Gastroesophageal sphincter (tissue), 4 donors: ENCODE results near the gene PRRG2. TPM values are rescaled to one million over a fixed set of nuclear protein-coding genes. Genes with fewer than 3 reads are reported as not detected.
"Not testable (repeated sequence)": the region's sequence is repeated elsewhere in the genome, so short reads cannot be mapped to it uniquely, and the experiment has no call there.

Source experiments
- ATAC-seq: fragments of 150-250 bp; one replicate; pipeline ENCODE4 v1.9.1; 2016; ENCODE audit warnings: mild to moderate bottlenecking, moderate library complexity
- H3K27ac ChIP-seq, 4 donors: fragments of 200-600 bp; sonication (generic) in 3 of 4; 1 replicate in 3 of 4; 2 replicates in 1 of 4; pipeline ENCODE4 v1.5.1; 2016 to 2019
- H3K27me3 ChIP-seq: fragments of 200-600 bp; sonication (generic); one replicate; pipeline ENCODE4 v1.5.1; 2019
- H3K36me3 ChIP-seq, 2 donors: fragments of 200-600 bp; sonication (generic); one replicate each; pipeline ENCODE4 v1.5.1; 2019; ENCODE audit warnings: control low read depth in 1 of 2
- H3K4me1 ChIP-seq, 3 donors: fragments of 200-600 bp; sonication (generic); 1 replicate in 2 of 3; 2 replicates in 1 of 3; pipeline ENCODE4 v1.5.1; 2016 to 2019; ENCODE audit warnings: control low read depth in 2 of 3
- H3K4me3 ChIP-seq, 2 donors: fragments of 200-600 bp; sonication (generic); one replicate each; pipeline ENCODE4 v1.5.1; 2019; ENCODE audit warnings: mild to moderate bottlenecking in 1 of 2, moderate library complexity in 1 of 2
- H3K9me3 ChIP-seq, 3 donors: fragments of 200-600 bp; sonication (generic); one replicate each; pipeline ENCODE4 v1.5.1; 2017 to 2019; ENCODE audit warnings: control low read depth in 2 of 3
- EP300 ChIP-seq: sonication (generic); formaldehyde crosslinking; IDR thresholded peaks from one replicate; pipeline ENCODE4 v1.6.1; 2017; ENCODE audit warnings: antibody characterized with exemption, mild to moderate bottlenecking
- POLR2A ChIP-seq, 2 donors: fragments of 450-650 bp; IDR thresholded peaks; one replicate each; pipeline ENCODE4 v1.6.1; 2017; ENCODE audit warnings: antibody characterized with exemption in 2 of 2, mild to moderate bottlenecking in 2 of 2, moderate library complexity in 1 of 2
- POLR2AphosphoS5 ChIP-seq: sonication (generic); formaldehyde crosslinking; IDR thresholded peaks from one replicate; pipeline ENCODE4 v1.6.1; 2017; ENCODE audit warnings: antibody characterized with exemption
- WGBS, 2 donors: methylation state at CpG; one replicate each; pipeline ENCODE4 v1.1.5; 2018; ENCODE audit warnings: low coverage in 1 of 2; 5-methylcytosine and 5-hydroxymethylcytosine counted together
- total RNA-seq, 4 donors: library from RNA; depleted of rRNA; stranded (reverse); fragments of >200 nt; gene quantifications; one replicate each; pipeline ENCODE4 v1.1.0, GENCODE V29; 2016
- TF ChIP-seq, protein P1 (sequence below), 4 experiments: fragments of 200-600 bp in 2 of 4; fragments of 450-650 bp in 2 of 4; sonication (generic) in 1 of 4; IDR thresholded peaks; one replicate each; pipeline ENCODE4 v1.5.1; 2017 to 2019; ENCODE audit warnings: antibody characterized with exemption in 4 of 4, mild to moderate bottlenecking in 2 of 4, moderate library complexity in 2 of 4

Gene PRRG2
- total RNA-seq, 4 donors from 2014 or later = 1.0 to 1.1 TPM; not detected in 2

DNA sequence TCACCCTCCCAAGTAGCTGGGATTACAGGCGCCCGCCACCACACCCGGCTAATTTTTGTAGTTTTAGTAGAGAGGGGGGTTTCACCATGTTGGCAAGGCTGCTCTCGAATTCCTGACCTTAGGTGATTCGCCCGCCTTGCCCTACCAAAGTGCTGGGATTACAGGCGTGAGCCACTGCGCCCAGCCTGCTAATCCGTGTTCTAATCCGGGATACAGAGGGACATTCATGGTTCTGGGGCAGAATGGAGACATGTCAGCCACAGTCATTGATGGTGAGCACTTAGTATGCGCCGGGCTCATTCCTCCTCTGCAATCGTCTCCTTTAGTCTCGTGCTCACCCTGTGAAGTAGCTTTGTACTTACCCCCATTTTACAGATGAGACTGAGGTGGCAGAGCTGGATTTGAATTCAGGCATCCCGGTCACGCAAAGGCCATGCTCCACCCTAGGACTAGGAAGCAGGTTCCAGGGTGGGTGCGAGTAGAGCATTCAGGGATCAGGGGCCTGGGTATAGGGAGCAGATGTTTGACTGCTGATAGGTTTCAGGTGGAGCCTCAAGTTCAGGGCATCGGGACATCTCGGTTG is 50.6 kb downstream of the PRRG2 start:
- peaks cover 0 to 43% (median 10%) of the 10 kb centered on the region in 3 donors for H3K4me1 ChIP-seq
- H3K36me3 ChIP-seq = peaks cover 0 to 32% of the 10 kb centered on the region in 2 donors
- no peak overlapping the region for H3K4me3 ChIP-seq
- 58 to 90% methylated on average over 2 to 5 of the region's 19 CpGs for WGBS, 2 donors
- H3K27ac ChIP-seq = peak overlapping the region in 1 of 4 donors; percentile 10
- TF ChIP-seq EP300 = no peak
- no peak for TF ChIP-seq POLR2A (IDR thresholded peaks at IDR 0.05)
- TF ChIP-seq POLR2AphosphoS5 = no peak
- no peak for ATAC-seq
- H3K27me3 ChIP-seq = no peaks in the 10 kb centered on the region
- H3K9me3 ChIP-seq = no peaks in the 10 kb centered on the region

DNA sequence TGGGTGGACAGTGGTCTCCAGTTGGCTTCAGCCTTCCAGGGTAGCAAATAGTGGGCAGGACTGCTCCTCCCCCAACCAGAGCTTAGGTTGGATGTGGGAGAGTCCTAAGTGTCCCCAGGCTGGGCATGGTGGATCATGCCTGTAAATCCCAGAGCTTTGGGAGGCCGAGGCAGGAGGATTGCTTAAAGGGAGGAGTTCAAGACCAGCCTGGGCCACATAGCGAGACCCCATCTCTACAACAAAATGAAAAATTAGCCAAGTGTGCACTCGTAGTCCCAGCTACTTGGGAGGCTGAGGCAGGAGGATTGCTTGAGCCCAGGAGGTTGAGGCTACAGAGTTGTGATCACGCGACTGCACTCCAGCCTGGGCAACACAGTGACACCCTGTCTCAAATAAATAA is 51.5 kb downstream of the PRRG2 start:
- Histone ChIP-seq H3K4me1 (peaks cover 0 to 51% (median 13%) of the 10 kb centered on the region in 3 donors), H3K4me3 (no peak overlapping the region), H3K36me3 (peaks cover 0 to 26% of the 10 kb centered on the region in 2 donors), H3K27me3 (no peaks in the 10 kb centered on the region), H3K9me3 (no peaks in the 10 kb centered on the region), H3K27ac (no peak overlapping the region)
- no peak for TF ChIP-seq POLR2A (IDR thresholded peaks at IDR 0.05)
- TF ChIP-seq, protein P1, sequence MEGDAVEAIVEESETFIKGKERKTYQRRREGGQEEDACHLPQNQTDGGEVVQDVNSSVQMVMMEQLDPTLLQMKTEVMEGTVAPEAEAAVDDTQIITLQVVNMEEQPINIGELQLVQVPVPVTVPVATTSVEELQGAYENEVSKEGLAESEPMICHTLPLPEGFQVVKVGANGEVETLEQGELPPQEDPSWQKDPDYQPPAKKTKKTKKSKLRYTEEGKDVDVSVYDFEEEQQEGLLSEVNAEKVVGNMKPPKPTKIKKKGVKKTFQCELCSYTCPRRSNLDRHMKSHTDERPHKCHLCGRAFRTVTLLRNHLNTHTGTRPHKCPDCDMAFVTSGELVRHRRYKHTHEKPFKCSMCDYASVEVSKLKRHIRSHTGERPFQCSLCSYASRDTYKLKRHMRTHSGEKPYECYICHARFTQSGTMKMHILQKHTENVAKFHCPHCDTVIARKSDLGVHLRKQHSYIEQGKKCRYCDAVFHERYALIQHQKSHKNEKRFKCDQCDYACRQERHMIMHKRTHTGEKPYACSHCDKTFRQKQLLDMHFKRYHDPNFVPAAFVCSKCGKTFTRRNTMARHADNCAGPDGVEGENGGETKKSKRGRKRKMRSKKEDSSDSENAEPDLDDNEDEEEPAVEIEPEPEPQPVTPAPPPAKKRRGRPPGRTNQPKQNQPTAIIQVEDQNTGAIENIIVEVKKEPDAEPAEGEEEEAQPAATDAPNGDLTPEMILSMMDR (IDR thresholded peaks at IDR 0.05) = no peak
- TF ChIP-seq POLR2AphosphoS5 = no peak
- TF ChIP-seq EP300 = no peak
- 96 to 100% methylated on average over 3 to 4 of the region's 5 CpGs for WGBS, 2 donors
- no peak for ATAC-seq

DNA sequence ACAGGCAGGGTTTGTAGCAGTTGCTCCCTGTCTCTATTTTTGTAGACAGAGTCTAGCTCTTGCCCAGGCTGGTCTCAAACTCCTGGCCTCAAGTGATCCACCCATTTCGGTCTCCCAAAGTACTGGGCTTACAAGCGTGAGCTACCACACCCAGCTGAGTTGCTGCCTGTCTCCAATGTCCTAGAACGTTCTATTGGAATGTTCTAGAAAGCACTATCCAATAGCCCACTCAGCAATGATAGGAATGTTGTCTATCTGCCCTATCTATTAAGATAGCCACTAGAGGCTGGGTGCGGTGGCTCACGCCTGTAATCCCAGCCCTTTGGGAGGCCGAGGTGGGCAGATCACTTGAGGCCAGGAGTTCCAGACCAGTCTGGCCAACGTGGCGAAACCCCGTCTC is 52.2 kb downstream of the PRRG2 start:
- H3K27ac ChIP-seq, H3K27me3 ChIP-seq, ATAC-seq, H3K4me3 ChIP-seq, H3K9me3 ChIP-seq: not testable (repeated sequence)
- peaks cover 0 to 23% of the 10 kb centered on the region in 2 donors for H3K36me3 ChIP-seq
- H3K4me1 ChIP-seq = peaks cover 0 to 58% (median 18%) of the 10 kb centered on the region in 3 donors
- 93% methylated on average over 5 of the region's 9 CpGs; no CpG with 5 or more reads in 1 of the 2 donors for WGBS, 2 donors

DNA sequence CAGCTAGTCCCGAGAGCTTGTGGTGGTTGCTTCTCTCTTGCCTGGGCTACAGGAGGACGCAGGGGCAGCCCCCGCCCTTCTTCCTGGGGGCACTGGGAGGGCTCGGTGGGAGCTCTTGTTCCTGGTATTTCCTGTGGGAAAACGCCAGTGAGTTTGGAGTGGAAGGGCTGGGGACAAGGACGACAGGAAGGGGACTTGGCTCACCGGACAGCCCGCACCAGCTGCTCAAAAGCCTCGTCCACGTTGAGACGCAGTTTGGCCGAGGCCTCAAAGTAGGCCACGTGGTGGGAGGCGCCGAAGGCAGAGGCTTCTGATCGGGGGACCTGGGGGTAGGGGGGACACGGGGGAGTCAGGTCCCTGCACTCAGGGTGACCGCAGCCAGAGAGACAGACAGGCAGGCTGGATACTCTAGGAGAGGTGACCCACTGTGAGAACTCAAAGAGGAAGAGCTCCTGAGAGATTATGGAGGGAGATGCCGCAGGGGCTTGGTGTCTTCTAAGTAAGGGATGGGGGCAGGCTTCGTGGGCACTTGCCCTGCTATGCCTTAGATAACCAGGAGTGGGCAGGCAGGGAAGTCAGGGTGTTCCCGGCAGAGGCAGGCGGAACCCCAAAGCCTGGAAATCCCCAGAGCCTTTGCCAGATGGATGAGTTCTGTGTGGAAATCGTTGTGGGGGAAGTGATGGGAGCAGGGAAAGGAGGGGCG is 54.6 kb downstream of the PRRG2 start:
- 40 to 70% methylated on average over 2 to 10 of the region's 24 CpGs for WGBS, 2 donors
- Histone ChIP-seq H3K4me1 (peaks cover 0 to 61% (median 17%) of the 10 kb centered on the region in 3 donors), H3K27ac (peak overlapping the region in 3 of 4 donors; percentile 44 to 56 (median 48)), H3K36me3 (peaks cover 0 to 23% of the 10 kb centered on the region in 2 donors), H3K27me3 (no peaks in the 10 kb centered on the region), H3K9me3 (no peaks in the 10 kb centered on the region), H3K4me3 (no peak overlapping the region)
- TF ChIP-seq POLR2A (IDR thresholded peaks at IDR 0.05) (no peak), POLR2AphosphoS5 (no peak), EP300 (no peak)
- TF ChIP-seq, protein P1 (IDR thresholded peaks at IDR 0.05) = no peak
- no peak for ATAC-seq

DNA sequence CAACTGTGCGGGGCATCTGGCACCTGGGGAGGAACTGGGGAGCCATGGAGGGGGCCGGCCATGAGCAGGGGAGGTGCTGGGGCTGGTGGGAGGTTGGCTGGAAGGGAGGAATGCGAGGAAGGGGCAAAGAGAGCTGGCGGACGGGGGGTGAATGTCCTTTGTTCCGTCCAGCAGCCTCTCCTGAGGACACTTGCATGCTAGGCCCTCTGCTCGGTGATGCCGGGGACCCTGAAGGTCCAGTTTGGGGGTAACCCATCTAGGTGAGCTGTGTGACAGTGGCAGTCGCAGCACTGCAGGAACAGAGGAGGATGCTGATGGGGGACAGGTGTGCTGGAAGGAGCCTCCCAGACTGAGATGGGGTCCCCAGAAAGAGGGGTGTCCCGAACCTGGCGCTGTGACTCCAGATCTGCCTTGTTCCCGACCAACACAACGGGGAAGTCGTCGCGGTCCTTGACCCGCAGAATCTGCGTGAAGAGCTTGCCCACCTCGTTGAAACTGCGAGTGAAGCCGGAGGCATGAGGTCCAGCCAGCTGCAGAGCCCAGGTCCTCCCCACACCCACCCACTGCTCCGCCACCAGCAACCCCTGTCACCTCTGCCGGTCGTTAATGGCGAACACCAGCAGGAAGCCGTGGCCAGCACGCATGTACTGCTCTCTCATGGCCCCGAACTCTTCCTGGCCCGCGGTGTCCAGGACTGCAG is 55.3 kb downstream of the PRRG2 start:
- no peak for ATAC-seq
- Histone ChIP-seq H3K36me3 (peaks cover 0 to 23% of the 10 kb centered on the region in 2 donors), H3K27ac (peak overlapping the region in 3 of 4 donors; percentile 44 to 56 (median 48)), H3K27me3 (no peaks in the 10 kb centered on the region), H3K4me1 (peaks cover 0 to 61% (median 11%) of the 10 kb centered on the region in 3 donors), H3K9me3 (no peaks in the 10 kb centered on the region), H3K4me3 (no peak overlapping the region)
- TF ChIP-seq POLR2AphosphoS5 (no peak), POLR2A (IDR thresholded peaks at IDR 0.05) (no peak), EP300 (no peak)
- TF ChIP-seq, protein P1 (IDR thresholded peaks at IDR 0.05) = no peak
- 72 to 85% methylated on average over 4 to 23 of the region's 30 CpGs for WGBS, 2 donors
